PC-3 (cell line): ENCODE data around the gene HOXA6.

Source experiments
- EZH2 ChIP-seq: fragments of 300-600 bp; sonication (generic); IDR thresholded peaks from one replicate; pipeline ENCODE4 v1.6.1; 2017; ENCODE audit warnings: antibody characterized with exemption, mild to moderate bottlenecking, low read length; ENCODE audit not compliant: unreplicated experiment
- EZH2phosphoT487 ChIP-seq: fragments of 300-600 bp; sonication (generic); IDR thresholded peaks from 2 replicates; pipeline ENCODE4 v1.6.1; 2018; ENCODE audit warnings: mild to moderate bottlenecking, antibody characterized with exemption, low read length, borderline replicate concordance
- TF ChIP-seq, protein P1 (sequence below): fragments of 300-600 bp; sonication (generic); conservative IDR thresholded peaks from 2 replicates; pipeline ENCODE4 v1.5.1; 2017; ENCODE audit warnings: antibody characterized with exemption, low read depth, mild to moderate bottlenecking, low read length

DNA sequence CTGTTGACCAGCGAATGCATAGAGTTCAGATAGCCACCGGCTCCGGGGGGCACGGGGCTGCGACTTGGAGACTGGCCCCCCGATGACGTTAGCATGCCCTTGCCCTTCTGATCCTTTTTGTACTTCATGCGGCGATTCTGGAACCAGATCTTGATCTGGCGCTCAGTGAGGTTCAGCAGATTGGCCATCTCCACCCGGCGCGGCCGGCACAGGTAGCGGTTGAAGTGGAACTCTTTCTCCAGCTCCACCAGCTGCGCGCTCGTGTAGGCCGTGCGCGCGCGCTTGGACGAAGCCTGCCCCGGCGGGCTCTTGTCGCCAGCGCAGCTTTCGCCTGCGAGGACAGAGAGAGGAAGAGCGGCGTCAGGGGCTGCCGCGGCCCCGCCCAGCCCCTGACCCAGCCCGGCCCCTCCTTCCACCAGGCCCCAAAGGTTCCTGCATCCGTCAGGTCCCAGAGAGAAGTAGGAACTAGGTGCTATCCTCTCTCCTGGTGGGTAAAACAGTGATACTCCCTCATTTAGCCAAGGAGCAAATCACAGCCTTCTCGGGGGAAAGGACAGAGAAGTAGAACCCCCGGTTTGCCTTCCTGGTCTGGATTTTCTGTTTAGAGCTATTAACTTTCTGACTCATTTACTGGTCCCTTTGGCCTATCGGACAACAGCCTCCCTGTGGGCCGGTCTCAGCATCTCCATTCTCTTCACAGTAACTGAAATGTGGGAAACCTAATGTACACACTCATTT, 39.0 kb downstream of the HOXA6 start:
- TF ChIP-seq, protein P1, sequence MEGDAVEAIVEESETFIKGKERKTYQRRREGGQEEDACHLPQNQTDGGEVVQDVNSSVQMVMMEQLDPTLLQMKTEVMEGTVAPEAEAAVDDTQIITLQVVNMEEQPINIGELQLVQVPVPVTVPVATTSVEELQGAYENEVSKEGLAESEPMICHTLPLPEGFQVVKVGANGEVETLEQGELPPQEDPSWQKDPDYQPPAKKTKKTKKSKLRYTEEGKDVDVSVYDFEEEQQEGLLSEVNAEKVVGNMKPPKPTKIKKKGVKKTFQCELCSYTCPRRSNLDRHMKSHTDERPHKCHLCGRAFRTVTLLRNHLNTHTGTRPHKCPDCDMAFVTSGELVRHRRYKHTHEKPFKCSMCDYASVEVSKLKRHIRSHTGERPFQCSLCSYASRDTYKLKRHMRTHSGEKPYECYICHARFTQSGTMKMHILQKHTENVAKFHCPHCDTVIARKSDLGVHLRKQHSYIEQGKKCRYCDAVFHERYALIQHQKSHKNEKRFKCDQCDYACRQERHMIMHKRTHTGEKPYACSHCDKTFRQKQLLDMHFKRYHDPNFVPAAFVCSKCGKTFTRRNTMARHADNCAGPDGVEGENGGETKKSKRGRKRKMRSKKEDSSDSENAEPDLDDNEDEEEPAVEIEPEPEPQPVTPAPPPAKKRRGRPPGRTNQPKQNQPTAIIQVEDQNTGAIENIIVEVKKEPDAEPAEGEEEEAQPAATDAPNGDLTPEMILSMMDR = no peak
- no peak for TF ChIP-seq EZH2
- no peak for TF ChIP-seq EZH2phosphoT487
